NT2/D1 (cell line): ENCODE data around the gene LSP1.

Experiments used
- DNase-seq: peaks from one replicate; pipeline ENCODE4 v3.0.0-alpha.2; 2011; ENCODE audit warnings: low read depth, low spot score
- H3K27me3 ChIP-seq: 2 replicates; pipeline ENCODE4 v1.6.0; 2011; ENCODE audit warnings: mild to moderate bottlenecking; ENCODE audit not compliant: insufficient read length, insufficient read depth
- H3K36me3 ChIP-seq: 2 replicates; pipeline ENCODE4 v1.6.1; 2011; ENCODE audit warnings: mild to moderate bottlenecking, low read length, mixed read lengths; ENCODE audit not compliant: insufficient read depth, insufficient read length
- H3K4me1 ChIP-seq: 2 replicates; pipeline ENCODE4 v1.5.1; 2011; ENCODE audit not compliant: insufficient read depth, insufficient read length
- H3K4me3 ChIP-seq: 2 replicates; pipeline ENCODE4 v1.5.1; 2011; ENCODE audit warnings: low read depth; ENCODE audit not compliant: insufficient read length
- H3K9ac ChIP-seq: 2 replicates; pipeline ENCODE4 v1.6.0; 2011; ENCODE audit warnings: low read depth; ENCODE audit not compliant: insufficient read length
- H3K9me3 ChIP-seq: 2 replicates; pipeline ENCODE4 v1.5.1; 2011; ENCODE audit warnings: mild to moderate bottlenecking, low read length; ENCODE audit not compliant: insufficient read depth
- SUZ12 ChIP-seq: IDR thresholded peaks from 2 replicates; pipeline ENCODE4 v1.6.1; 2011; ENCODE audit not compliant: insufficient read length, insufficient read depth; ENCODE audit errors: extremely low read depth
- YY1 ChIP-seq: IDR thresholded peaks from 2 replicates; pipeline ENCODE4 v1.6.1; 2011; ENCODE audit not compliant: insufficient read length, insufficient read depth
- ZNF274 ChIP-seq: IDR thresholded peaks from 2 replicates; pipeline ENCODE4 v1.6.1; 2011; ENCODE audit warnings: mild to moderate bottlenecking, low read depth, low read length

LSP1 gene

DNA sequence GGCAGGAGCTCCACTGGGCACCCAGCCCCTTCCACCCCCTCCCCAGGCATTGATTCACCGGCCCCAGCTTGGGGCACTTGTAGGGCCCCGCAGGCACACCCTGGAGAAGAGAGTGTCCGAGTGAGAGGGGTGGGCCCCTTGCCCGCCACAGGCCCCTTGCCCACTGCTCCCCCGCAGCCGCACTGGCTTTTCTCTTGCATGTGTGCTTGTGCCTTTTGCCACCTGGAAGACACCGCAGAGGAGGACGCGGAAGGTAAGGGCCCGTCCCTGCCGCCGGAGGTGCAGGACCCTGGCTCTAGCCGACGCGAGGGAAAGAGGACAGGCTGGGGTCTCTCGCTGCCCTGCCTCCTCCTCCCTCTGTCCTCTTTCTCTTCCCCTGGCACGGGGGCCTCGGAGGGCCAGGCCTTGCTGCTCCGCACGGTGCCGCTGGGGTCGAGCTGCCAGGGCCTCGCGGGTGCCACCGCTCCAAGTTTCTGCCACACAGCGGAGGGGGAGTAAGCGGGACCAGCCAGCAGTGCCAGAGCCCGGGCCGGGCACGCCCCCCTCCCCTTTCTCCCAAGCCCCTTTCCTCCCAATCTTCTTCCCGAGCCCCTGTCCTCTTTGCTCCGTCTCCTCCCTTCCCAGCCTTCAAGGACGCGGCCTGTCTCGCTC lies 76.1 kb downstream of the LSP1 start:
- peaks cover 4% of the 10 kb centered on the region for H3K27me3 ChIP-seq
- no peak for TF ChIP-seq YY1
- no peak for TF ChIP-seq SUZ12
- TF ChIP-seq ZNF274: no peak

DNA sequence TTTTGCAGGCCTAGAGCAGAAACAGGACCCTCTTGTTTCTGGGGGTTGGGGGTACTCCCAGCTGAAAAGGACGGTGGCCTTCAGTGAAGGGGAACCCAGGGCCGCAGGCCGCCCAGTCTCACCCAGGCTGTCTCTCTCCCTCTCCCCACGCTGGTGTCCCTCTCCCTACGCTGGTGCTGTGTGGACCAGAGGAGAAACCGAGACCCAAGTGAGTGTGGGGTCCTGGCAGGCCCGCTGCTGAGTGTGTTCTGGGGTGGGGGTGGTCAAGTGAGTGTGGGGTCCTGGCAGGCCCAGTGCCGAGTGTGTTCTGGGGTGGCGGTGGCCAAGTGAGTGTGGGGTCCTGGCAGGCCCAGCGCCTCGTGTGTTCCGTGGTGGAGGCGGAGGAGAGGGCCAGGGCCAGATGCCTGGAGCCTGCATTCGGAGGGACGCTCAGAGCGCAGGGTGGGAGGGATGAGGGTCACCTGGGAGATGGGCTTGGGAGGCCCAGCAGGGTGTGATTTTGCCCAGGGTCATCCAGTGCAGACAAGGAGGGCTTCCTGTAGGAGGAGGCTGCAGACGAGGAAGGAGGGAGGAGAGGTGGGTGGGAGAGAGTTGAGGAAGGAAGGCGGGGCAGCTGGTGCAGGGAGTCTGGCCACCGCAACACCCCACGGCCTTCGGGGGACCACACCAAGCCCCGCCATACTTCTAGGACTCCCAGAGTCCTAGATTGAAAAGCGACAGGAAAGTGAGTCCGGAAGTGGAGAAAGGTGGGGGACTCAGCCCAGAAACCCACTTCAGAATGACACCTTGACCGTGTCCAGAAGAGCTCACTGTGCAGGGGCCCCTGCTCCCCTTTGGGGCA lies 77.0 kb downstream of the LSP1 start:
- DNase-seq: no peak
- TF ChIP-seq SUZ12 (no peak), ZNF274 (no peak), YY1 (no peak)
- no peaks in the 10 kb centered on the region for H3K9me3 ChIP-seq
- no peaks in the 10 kb centered on the region for H3K36me3 ChIP-seq
- peaks cover 4% of the 10 kb centered on the region for H3K27me3 ChIP-seq
- H3K9ac ChIP-seq: no peak overlapping the region
- H3K4me3 ChIP-seq: no peak overlapping the region
- H3K4me1 ChIP-seq: peaks cover 19% of the 10 kb centered on the region

More for the DNA sequence above, 76.1 kb downstream of the LSP1 start:
- no peak overlapping the region for H3K4me3 ChIP-seq
- H3K4me1 ChIP-seq: peaks cover 19% of the 10 kb centered on the region
- H3K9ac ChIP-seq: no peak overlapping the region
- H3K9me3 ChIP-seq: no peaks in the 10 kb centered on the region
- no peaks in the 10 kb centered on the region for H3K36me3 ChIP-seq
- no peak for DNase-seq

DNA sequence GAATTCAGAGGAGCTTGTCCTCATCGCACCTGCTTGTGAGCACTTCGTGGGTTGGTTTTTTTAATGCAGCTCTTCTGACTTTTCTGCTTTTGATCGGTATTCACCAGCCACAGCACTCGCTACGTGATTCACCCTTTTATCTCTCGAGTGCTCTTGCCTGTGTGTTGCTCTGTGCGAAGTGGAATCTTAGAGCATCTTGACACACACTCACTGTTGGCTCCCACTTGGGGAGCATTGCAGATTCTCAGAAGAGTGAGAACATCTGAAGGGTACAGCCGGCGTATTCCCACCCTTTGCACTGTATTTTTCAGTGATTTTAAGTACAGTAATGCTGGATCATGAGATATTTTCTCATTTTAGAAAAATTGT lies 77.6 kb downstream of the LSP1 start:
- H3K36me3 ChIP-seq: no peaks in the 10 kb centered on the region
- no peak overlapping the region for H3K9ac ChIP-seq
- H3K9me3 ChIP-seq: no peaks in the 10 kb centered on the region
- H3K27me3 ChIP-seq: peaks cover 4% of the 10 kb centered on the region
- H3K4me1 ChIP-seq: peaks cover 18% of the 10 kb centered on the region
- no peak overlapping the region for H3K4me3 ChIP-seq
- TF ChIP-seq YY1: no peak
- TF ChIP-seq ZNF274: no peak
- no peak for TF ChIP-seq SUZ12
- no peak for DNase-seq

DNA sequence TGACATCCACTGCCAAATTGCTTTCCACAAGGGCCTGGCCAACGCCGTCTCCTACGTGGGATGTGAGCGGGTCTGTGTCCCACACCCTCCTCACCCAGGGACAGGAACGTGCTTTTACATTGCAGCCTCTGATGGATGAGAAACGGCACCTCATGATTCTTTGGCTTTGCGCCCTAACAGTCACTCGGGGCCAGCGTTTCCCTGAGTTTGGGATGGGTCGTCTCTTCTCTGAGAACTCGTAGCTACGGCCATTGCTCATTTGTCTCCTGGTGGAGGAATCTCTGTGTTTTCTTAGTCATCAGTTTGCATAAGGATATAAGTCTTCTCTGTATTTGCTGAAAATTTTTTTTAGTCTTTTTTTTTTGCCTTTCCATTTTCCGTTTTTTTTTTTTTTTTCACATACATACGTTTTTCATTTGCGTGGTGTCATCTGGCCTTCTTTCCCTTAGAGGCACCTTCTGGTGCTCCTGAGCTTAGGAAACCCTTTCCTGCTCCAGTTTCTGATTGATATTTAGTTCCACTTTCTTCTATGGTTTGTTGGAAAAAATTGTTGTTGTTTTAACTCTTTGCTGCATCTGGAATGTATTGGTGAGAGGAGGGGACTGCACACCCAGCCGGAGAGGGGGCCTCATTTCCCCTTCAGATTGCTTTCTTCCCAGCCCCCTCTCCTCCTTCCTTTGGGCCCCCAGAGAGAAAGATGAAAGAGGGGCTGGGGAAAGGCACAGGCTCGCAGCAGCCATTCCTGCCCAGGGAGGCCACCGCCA lies 78.6 kb downstream of the LSP1 start:
- no peak overlapping the region for H3K4me3 ChIP-seq
- peaks cover 22% of the 10 kb centered on the region for H3K4me1 ChIP-seq
- no peaks in the 10 kb centered on the region for H3K36me3 ChIP-seq
- H3K9ac ChIP-seq: no peak overlapping the region
- DNase-seq: no peak
- H3K27me3 ChIP-seq: peaks cover 4% of the 10 kb centered on the region
- TF ChIP-seq SUZ12 (no peak), ZNF274 (no peak), YY1 (no peak)
- no peaks in the 10 kb centered on the region for H3K9me3 ChIP-seq

DNA sequence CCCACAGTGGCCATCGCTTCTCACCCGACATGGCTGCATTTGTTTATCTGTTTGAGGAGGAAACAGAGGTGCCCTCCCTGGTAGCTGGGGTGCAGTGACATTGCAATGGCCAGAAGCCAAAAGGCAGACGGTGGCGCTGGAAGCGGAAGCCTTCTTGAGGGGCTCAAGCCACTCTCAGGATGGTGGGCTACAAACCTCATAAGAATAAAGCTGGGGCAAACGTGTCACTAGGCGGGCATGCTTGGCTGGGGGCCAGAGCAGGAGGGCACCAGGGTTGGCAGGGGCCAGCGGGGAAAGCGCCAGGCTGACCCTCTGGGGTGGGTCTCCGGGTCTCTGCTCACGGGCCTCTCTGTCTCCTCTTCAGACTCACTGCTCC lies 79.2 kb downstream of the LSP1 start:
- DNase-seq: no peak
- peaks cover 4% of the 10 kb centered on the region for H3K27me3 ChIP-seq
- no peaks in the 10 kb centered on the region for H3K36me3 ChIP-seq
- H3K4me1 ChIP-seq: peaks cover 23% of the 10 kb centered on the region
- TF ChIP-seq ZNF274 (no peak), SUZ12 (no peak), YY1 (no peak)
- no peak overlapping the region for H3K9ac ChIP-seq
- H3K4me3 ChIP-seq: no peak overlapping the region
- no peaks in the 10 kb centered on the region for H3K9me3 ChIP-seq

DNA sequence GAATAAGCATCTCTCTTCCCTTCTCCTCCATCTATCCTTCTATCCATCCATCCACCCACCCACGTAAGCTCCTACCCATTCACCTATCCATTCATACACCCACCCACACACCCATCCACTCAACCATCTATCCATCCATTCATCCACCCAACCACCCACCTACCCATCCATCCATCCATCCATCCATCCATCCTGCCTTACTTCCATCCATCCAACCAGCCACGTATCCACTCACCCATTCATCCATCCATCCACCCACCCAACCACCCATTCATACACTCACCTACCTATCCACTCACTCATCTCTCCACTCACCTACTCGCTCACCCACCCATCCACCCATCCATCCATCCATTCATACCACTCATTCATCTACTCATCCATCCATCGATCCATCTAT lies 79.8 kb downstream of the LSP1 start:
- no peaks in the 10 kb centered on the region for H3K36me3 ChIP-seq
- TF ChIP-seq YY1: no peak
- no peak for TF ChIP-seq SUZ12
- TF ChIP-seq ZNF274: no peak
- H3K9me3 ChIP-seq: no peaks in the 10 kb centered on the region

More for the DNA sequence above, 79.8 kb downstream of the LSP1 start:
- no peak overlapping the region for H3K9ac ChIP-seq
- H3K4me3 ChIP-seq: no peak overlapping the region
- DNase-seq: no peak
- H3K27me3 ChIP-seq: peaks cover 4% of the 10 kb centered on the region
- H3K4me1 ChIP-seq: peaks cover 17% of the 10 kb centered on the region
